Measurements from ENCODE around the gene OXNAD1.
A peak's percentile ranks its signal among the peaks of the same experiment; 100 is the strongest.

Gene OXNAD1

GRCh38 chr3:16329036-16329825, 64.2 kb downstream of the OXNAD1 start:
- DNase-seq: no peak

GRCh38 chr3:16329826-16330129, 64.8 kb downstream of the OXNAD1 start:
- no peak for DNase-seq

GRCh38 chr3:16330351-16330750, 65.3 kb downstream of the OXNAD1 start:
- no peak for DNase-seq

GRCh38 chr3:16331319-16331883, 66.4 kb downstream of the OXNAD1 start:
- DNase-seq: no peak

- no peak for DNase-seq
These were observed 68.0 kb downstream of the OXNAD1 start for GRCh38 chr3:16332904-16333426.

- DNase-seq: no peak
These were observed 69.9 kb downstream of the OXNAD1 start for GRCh38 chr3:16334909-16335308.

GRCh38 chr3:16335333-16335732, 70.3 kb downstream of the OXNAD1 start:
- no peak for DNase-seq

GRCh38 chr3:16335772-16336645, 71.0 kb downstream of the OXNAD1 start:
- DNase-seq: no peak

GRCh38 chr3:16336825-16337224, 71.8 kb downstream of the OXNAD1 start:
- no peak for DNase-seq

- DNase-seq: peak; percentile 50
These were observed 73.0 kb downstream of the OXNAD1 start for GRCh38 chr3:16337856-16338540.

GRCh38 chr3:16338999-16339398, 74.0 kb downstream of the OXNAD1 start:
- DNase-seq: no peak

- no peak for DNase-seq
These were observed 78.1 kb downstream of the OXNAD1 start for GRCh38 chr3:16343101-16343500.

- no peak for DNase-seq
These were observed 81.5 kb downstream of the OXNAD1 start for GRCh38 chr3:16346413-16347081.

- DNase-seq: no peak
These were observed 82.5 kb downstream of the OXNAD1 start for GRCh38 chr3:16347548-16347947.

GRCh38 chr3:16349986-16350596, 85.1 kb downstream of the OXNAD1 start:
- no peak for DNase-seq

GRCh38 chr3:16350597-16351318, 85.7 kb downstream of the OXNAD1 start:
- DNase-seq: no peak

GRCh38 chr3:16352428-16352827, 87.4 kb downstream of the OXNAD1 start:
- DNase-seq: no peak

GRCh38 chr3:16354291-16354690, 89.3 kb downstream of the OXNAD1 start:
- DNase-seq: no peak
